NCI-H2227 (cell line): ENCODE data around the gene PGM2.
A peak's percentile ranks its signal among the peaks of the same experiment; 100 is the strongest.
"Not testable (repeated sequence)": the region's sequence is repeated elsewhere in the genome, so short reads cannot be mapped to it uniquely, and the experiment has no call there.

Experiments used
- DNase-seq: peaks from one replicate; lab custom pipeline; 2025; ENCODE audit not compliant: unreplicated experiment; lab: John Stamatoyannopoulos, UW

The PGM2 gene

GRCh38 chr4:37826295-37827029 lies at the start of gene PGM2:
Gene PGM2, plus strand, starts transcription at chr4:37826686. Its CDS starts 47 bp downstream, at chr4:37826733.
- DNase-seq: peak; percentile 83

DNA sequence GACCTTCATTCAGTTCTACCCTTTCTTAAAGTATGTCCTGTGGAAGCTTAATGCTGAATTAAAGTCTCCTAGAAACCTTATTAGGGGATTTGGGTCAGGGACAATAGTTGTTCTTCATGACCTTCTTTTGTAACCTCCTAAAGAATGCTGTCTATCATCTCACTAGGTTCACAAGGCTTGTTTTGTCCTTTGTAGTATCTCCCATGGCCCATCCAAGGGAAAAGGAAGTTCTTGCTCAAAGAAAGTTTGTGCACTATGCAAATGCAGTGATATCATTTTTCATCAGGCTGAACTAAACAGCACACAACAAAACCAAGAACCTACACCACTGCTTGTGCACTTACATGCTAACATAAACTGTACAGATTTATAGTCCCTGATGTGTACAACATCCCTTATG lies 46.6 kb upstream of the PGM2 start:
- no peak for DNase-seq

DNA sequence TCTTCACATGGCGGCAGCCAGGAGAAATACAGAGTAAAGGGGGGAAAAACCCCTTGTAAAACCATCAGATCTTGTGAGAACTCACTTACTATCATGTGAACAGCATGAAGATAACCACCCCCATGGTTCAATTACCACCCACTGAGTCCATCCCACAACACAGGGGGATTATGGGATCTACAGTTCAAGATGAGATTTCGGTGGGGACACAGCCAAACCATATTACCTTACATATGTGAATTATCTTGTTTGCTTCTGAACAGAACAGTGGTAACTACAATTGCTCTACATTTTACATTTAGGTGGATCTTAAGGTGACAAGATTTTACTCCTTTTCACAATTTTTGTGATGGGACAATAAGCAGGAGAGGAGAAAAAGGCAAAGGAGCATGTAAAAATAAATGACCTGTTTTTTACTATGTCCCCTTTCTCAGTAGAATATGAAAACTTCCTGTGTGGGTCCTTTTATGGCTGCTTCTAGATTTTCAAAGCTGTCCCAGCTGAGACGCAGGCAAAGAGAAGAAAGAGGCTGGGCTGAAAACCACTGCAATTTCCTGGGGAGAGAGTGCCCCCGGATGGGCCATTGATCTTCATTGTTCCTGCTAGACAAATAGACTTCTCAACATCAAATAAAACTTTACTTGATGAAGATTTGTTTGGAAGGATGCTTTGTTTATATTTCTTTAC lies 45.9 kb upstream of the PGM2 start:
- no peak for DNase-seq

DNA sequence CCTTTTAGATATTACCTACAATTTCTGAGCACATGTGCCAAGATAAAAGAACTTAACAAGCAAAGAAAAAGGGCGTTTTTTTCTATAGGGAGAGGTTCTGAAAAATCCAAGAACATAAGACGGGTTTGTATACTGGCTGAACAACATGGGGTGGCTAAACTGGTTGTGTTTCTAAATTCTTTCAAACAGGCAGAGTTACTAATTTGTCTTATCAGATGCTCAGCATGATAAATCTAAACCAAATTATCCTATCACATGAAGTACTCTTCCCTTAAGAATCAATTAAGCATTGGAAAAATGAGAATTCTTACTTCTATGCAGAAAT lies 45.4 kb upstream of the PGM2 start:
- DNase-seq: no peak

DNA sequence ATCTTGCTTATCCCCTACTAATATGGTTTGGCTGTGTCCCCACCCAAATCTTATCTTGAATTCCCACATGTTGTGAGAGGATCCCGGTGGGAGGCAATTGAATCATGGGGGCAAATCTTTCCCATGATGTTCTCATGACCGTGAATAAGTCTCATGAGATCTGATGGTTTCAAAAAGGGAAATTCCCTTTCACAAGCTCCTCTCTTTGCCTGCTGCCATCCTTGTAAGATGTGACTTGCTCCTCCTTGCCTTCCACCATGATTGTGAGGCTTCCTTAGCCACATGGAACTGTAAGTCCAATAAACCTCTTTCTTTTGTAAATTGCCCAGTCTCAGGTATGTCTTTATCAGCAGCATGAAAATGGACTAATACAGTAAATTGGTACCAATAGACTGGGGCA lies 40.2 kb upstream of the PGM2 start:
- not testable (repeated sequence) for DNase-seq

DNA sequence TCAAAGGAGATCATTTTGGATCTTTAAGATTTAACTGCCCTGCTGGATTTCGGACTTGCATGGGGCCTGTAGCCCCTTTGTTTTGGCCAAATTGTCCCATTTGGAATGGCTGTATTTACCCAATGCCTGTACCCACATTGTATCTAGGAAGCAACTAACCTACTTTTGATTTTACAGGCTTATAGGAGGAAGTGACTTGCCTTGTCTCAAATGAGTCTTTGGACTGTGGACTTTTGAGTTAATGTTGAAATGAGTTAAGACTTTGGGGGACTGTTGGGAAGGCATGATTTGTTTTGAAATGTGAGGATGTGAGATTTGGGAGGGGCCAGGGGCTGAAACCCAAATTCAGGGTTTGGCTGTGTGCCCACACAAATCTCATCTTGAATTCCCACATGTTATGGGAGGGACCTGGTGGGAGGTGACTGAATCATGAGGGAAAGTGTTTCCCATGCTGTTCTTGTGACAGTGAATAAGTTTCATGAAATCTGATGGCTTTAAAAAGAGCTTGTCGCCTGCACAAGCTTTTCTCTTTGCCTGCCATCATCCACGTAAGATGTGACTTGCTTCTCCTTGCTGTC lies 38.5 kb upstream of the PGM2 start:
- not testable (repeated sequence) for DNase-seq

DNA sequence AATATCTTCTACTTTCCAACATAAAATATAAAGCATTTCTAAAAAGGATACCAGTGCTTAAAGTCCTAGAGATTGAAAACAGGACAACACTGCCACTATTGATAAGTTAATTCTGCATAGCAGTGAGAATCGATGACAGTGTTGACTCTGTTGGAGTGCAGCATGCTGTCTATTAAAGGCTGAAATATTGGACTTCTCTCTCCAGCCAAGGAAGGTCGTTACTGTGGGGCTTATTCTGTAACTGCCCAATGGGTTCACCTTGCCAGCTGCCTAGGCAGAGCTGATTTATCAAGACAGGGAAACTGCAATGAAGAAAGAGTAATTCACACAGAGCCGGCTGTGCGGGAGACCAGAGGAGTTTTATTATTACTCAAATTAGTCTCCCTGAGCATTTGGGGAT lies 37.7 kb upstream of the PGM2 start:
- no peak for DNase-seq

- no peak for DNase-seq
These were observed 34.2 kb upstream of the PGM2 start for GRCh38 chr4:37792241-37792640.

GRCh38 chr4:37793562-37793961 lies 32.9 kb upstream of the PGM2 start:
- DNase-seq: no peak

GRCh38 chr4:37794056-37794455 lies 32.4 kb upstream of the PGM2 start:
- DNase-seq: no peak

GRCh38 chr4:37795581-37796195 lies 30.8 kb upstream of the PGM2 start:
- no peak for DNase-seq

DNA sequence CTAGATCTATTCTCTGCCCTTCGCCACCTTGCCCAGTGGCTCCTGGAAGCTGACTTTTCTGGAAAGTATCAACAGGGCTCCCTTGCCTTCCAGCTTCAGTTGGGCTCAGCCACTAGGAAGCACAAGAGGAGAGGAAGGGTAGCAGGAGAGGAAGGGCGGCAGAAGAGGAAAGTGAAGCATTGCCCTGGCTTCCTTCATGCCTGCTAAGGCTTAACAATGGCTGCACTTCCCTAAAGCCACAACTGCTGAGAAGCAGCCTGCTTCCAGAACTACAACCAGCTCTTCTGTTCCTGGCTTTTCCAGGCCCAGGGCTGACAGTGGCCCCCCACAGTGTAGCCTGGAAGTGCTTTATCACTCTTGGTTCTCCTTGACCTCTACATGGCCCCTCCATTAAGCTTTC lies 29.1 kb upstream of the PGM2 start:
- no peak for DNase-seq

- DNase-seq: no peak
These were observed 28.6 kb upstream of the PGM2 start for GRCh38 chr4:37797923-37798322.

DNA sequence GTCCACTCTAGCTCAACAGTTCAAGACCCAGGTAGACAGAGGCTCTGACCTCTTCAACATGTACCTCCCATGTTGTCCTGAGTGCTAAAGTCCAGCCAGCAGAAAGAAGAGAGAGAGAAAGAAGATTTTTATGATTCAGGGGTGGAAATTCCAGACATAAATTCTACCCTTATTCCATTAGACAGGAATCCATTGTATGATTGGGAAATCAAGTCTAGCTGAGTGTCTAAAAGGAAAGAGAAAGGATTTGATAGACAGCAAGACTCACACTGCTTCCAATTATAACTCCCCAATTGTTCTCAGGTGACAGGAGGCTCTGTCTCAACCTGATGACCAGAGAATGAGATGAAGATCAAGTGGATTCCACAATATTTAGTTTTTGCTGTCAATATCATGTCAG lies 27.9 kb upstream of the PGM2 start:
- DNase-seq: no peak

GRCh38 chr4:37799941-37800554 lies 26.4 kb upstream of the PGM2 start:
- DNase-seq: no peak

DNA sequence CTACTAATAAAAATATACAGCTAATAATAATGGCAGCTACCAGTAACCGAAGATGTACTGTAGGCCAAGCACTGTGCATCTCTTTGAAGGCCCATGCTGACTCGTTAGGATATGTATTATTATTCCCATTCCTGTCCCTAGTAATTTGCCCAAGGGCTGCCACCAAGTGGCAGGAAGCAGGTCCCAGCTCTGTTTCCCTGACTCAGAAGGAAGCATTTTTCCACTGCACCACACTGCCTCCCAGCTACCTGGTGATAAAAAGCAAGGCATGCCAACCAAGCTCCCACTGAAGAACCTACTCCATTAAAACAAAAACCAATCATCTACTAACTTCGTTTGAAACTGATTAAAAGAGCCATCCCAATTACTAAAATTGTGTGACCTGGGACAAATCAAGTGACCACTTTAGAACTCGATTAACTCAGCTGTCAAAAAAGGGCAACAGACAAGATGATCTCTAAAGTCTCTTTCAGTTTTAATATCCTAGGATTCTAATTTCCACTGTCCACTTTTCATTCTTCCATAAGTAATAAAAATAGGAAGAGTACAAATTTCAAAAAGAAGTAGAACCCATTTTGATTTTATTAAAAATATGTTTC lies 24.3 kb upstream of the PGM2 start:
- peak; percentile 52 for DNase-seq

DNA sequence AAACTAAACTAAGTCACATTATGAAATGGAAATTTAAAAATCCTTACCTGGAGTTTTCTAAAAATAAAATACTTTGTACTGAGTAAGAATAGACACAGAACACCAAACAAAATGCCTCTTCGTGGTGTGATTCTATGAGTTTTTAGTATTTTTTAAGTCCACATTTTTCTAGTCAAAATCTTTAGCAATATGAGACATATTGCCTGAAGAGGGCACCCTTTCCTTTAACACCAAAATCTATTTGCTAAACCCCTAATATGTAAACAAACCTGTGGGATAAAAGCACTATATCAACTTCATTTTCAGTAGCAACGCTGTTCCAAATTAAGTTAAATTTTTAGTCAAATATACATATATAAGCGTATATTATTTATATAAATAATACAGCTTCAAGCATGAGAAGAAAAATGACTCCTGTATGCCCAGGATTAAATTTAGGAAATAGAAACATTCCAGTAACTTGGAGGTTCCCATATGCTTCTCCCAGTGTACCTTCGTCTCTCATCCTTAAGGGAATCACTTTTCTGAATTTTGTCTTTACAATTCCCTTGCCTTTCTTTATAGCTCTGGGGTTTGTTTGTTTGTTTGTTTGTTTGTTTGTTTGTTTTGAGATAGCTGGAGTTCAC lies 23.0 kb upstream of the PGM2 start:
- DNase-seq: no peak

GRCh38 chr4:37805091-37805490 lies 21.4 kb upstream of the PGM2 start:
- no peak for DNase-seq

DNA sequence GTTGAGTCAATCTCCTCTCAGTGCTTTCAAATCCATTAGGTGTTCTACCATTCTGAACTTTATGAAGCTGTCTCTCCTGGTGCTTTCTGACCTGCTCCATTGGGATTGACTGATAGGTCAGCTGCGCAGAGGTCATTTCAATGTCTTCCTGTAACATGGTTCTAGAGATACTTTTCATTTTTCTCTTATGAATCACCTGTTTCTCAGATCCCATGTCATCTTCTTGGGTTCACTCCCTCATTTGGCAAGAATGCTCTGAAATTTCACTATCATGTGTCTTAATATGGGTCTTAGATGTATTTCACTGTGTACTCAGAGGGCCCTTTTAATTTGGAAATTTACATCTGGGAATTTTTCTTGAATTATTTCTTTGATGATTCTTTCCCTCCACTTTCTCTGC lies 13.8 kb upstream of the PGM2 start:
- DNase-seq: no peak

DNA sequence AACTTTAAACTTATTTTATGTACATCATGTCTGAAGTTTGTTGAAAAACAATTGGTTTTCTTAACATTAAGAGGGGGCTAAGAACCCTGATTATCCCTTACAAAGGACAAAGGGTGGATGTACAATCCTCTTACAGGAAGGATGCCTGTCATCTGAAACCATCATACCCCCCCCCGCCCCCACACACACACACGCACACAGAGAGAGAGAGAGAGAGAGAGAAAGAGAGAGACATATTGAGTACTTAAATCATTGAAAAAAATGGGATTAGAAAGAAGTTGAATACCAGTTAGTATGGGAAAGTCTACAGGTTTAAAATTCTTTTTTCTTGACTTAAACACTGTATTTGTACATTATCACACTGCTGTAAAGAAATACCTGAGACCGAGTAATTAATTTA lies 10.9 kb upstream of the PGM2 start:
- DNase-seq: no peak

DNA sequence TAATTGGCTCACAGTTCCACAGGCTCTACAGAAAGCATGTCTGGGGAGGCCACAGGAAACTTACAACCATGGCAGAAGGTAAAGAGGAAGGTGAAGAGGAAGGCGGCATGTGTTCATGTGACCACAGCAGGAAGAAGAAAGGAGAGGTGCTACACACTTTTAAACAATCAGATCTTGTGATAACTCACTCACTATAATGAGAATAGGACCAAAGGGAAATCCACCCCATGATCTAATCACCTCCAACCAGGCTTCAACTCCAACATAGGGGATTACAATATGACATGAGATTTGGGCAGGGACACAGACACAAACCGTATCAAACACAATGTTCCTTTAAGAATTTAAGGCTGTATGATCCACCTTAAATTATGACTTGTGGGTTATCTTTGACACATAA lies 10.5 kb upstream of the PGM2 start:
- DNase-seq: no peak
